Amniotic stem cell (primary cell): ENCODE data around the gene FAM234A.
"Not testable (repeated sequence)": the region's sequence is repeated elsewhere in the genome, so short reads cannot be mapped to it uniquely, and the experiment has no call there.

Experiments
- DNase-seq: peaks from one replicate; lab custom pipeline; 2025; lab: John Stamatoyannopoulos, UW

Gene FAM234A

DNA sequence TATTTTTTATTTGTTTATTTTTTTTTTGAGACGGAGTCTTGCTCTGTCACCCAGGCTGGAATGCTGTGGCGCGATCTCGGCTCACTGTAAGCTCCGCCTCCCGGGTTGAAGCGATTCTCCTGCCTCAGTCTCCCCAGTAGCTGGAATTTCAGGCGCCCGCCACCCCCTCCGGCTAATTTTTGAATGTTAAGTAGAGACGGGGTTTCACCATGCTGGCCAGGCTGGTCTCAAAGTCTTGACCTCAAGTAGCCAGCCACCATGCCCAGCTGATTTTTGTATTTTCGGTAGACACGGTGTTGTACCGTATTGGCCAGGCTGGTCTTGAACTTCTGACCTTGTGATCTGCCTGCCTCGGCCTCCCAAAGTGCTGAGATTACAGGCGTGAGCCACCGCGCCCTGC lies 4.3 kb upstream of the FAM234A start:
- DNase-seq: not testable (repeated sequence)

DNA sequence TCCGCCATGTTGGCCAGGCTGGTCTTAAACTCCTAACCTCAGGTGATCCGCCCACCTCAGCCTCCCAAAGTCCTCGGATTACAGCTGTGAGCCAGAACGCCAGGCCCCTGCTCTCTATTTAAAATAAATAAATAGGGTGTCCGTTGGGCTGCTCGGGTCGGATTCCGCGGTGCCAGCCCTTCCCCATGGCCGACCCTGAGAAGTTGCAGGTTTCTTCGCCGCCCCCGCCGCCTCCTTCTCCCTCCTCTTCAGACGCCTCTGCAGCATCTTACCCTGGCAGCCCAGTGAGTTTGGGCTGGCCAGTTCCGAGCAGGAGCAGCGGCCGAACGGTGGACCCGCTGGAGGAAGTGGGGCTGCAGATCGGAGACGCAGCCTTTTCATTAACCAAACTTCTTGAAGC lies 3.7 kb upstream of the FAM234A start:
- no peak for DNase-seq

DNA sequence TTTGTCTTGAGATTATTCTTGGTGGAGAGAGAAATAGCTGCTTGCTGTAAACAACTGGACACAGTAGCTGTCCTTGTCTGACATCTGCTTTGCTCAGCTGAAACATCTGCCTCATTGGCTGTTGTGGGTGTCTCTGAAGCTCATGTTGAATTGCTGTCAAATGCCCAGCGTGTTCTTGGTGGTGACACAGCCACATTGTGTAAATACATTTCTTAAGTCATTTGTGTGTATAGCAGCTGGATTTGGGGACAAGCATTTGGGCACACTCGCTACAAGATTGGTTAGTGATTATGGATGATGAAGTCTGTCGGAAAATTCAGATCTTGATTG lies 5.3 kb downstream of the FAM234A start:
- no peak for DNase-seq

DNA sequence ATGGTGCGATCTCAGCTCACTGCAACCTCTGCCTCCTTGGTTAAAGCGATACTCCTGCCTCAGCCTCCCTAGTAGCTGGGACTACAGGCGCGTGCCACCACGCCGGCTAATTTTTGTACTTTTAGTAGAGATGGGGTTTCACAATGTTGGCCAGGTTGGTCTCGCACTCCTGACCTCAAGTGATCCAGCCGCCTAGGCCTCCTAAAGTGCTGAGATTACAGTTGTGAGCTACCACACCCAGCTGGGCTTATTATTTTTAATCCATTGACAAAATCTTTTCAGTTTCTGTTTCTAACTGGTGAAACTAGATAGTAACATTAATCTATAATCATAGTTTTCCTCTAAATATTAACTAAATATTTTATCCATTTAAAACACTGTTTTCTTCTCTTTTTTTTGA lies 5.9 kb downstream of the FAM234A start:
- no peak for DNase-seq

DNA sequence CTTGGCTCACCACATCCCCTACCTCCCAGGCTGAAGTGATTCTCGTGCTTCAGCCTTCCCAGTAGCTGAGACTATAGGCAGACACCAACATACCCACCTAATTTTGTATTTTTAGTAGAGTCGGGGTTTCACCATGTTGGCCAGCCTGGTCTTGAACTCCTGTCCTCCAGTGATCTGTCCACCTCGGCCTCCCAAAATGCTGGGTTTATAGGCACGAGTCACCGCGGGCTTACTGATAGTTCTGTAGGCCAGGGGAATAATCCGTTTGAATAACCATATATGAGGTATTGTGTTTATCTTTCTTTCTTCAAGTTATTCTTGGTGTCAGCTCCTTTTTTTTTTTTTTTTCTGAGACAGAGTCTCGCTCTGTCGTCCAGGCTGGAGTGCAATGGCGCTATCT lies 7.7 kb downstream of the FAM234A start:
- DNase-seq: no peak

DNA sequence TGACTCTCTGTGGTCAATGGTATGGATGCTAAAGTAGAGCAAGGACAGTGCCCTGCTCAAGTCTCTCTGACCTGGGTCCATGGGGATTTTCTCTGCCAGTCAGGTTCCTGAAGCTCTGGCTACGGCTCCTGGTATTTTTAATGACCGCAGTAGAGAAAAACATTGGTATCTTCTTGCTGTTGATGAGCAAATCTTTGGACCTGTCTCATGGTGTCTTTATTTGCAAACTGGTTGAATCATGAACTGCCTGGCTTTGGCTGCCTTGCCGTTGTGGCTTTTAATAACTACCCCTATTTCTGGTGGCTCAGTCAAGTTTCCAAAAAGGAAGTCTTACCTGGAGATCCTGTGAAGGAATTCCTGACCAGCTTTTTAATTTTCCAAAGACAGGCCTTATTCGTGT lies 8.7 kb downstream of the FAM234A start:
- DNase-seq: no peak

DNA sequence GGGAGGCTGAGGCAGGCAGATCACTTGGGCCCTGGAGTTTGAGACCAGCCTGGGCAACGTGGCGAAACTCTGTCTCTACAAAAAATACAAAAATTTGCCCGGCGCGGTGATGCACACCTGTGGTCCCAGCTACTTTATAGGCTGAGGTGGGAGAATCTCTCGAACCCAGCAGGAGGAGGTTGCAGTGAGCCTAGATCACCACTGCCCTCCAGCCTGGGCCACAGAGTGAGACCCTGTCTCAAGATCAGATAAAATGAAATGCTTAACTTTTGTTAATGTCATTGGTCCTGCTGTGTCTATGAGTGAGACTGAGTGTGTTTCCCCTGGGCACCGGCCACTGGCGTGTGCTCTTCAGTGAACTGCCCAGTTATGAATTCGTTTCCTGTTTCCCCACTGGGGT lies 10.5 kb downstream of the FAM234A start:
- no peak for DNase-seq

DNA sequence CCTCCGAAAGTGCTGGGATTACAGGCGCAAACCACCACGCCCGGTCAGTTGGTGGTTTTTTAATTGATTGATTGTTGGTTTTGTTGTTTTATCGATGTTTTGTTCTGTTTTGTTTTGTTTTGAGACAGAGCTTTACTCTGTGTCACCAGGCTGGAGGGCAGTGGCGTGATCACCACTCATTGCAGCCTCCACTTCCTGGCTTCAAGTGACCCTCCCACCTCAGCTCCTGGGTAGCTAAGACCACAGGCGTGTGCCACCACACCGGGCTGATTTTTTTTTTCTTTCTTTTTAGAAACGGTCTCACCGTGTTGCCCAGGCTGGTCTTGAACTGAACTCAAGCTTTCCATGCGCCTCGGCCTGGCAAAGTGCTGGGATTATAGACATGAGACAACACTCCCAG lies 12.4 kb downstream of the FAM234A start:
- DNase-seq: no peak

DNA sequence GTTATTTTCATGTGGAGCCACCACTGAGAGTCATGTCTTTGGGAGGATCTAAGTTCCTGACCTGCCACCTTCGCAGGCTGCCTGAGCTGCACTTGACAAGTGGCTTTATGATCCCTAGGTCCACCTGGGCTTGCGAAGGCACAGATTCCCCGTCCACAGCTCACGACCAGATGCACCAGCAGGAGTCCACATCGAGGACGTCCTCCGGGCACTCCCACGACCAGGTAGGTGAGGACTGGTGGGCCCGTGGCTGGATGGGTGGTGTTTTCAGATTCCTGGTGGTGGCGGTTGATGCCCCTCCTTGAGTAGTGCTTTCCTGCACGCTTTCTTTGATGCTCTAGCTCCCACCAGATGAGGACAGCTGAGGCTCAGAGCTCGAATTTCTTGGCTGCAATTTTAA lies 14.8 kb downstream of the FAM234A start:
- no peak for DNase-seq

DNA sequence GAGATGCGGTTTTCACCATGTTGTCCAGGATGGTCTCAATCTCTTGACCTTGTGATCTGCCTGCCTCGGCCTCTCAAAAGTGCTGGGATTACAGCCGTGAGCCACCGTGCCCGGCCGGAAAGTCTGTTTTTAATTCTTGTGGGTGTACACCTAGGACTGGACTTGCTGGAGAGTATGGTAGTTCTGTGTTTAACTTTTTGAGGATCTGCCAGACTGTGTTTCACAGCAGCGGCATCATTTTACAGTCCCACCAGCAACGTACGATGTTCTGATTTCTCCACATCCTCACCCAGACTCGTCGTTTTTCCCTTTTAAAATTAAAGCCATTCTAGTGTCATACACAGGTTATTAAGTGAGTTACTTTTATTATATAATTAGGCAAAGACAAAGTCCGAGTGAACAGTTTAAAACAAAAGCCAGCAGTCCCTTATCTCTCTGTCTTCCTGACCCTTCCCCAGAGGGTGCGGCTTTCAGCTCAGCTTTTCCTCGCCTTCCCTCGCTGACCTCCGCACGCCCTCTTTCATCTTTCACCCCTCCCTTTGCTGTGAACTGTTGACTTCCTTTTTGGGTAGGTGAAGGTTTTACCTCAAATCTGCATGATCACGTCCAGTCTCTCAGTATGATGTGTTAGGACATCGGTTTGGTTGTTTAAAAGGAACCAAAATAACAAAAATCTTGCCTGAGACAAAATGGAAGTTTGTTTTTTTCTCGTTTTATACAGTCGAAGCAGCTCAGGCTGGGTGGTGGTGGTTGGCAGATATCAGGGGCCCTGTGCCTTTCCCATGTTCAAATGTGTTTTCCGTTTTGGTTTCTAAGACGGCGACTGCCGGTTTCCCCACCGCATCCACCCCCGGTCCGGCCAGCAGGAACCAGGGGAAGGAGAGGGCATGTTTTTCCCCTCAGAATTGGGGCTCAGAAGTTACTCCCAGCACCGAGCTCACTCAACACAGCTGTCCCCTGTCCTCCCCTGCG lies 18.0 kb downstream of the FAM234A start:
- no peak for DNase-seq

DNA sequence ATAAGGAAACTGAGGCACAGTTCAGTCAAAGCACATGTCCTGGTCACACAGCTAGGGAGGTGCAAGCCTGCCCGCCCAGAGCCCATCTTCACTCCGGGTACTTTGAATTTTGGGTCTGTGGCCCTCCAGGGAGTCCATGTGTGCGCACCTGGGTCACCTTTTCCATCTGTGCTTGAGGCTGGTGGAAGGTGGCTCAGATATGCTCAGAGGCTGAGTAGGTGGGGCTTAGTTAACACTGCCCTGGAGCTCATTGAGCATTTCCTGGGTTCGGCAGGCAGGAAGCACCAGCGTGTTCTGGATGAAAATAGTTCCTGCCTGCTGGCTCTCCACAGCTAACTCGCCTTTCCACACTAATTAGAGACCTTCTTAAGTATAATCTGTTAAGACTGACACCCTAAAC lies 19.2 kb downstream of the FAM234A start:
- no peak for DNase-seq

DNA sequence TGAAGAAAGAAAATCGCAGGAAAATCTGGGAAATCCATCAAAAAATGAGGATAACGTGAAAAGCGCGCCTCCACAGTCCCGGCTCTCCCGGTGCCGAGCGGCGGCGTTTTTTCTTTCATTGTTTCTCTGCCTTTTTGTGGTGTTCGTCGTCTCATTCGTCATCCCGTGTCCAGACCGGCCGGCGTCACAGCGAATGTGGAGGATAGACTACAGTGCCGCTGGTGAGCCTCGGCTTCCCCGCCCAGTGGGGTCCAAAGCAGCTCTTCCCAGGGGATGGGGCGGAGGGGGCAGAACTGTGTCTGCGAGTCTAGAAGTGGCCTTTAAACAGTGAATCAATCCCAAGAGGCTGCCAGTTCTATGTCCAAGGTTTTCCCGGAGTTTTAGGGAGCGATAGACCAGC lies 19.8 kb downstream of the FAM234A start:
- DNase-seq: no peak

DNA sequence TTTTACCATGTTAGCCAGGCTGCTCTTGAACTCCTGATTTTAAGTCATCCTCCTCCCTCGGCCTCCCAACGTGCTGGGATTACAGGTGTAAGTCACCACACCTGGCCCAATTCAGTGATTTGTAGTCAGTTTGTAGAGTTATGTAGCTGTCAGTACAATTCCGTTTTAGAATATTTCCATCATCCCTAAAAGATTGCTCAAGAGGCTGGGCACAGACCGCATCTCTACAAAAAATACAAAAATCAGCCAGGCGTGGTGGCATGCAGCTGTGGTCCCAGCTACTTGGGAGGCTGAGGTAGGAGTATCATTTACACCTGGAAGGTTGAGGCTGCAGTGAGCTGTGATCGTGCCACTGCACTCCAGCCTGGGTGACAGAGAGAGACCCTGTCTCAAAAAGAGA lies 20.6 kb downstream of the FAM234A start:
- no peak for DNase-seq

DNA sequence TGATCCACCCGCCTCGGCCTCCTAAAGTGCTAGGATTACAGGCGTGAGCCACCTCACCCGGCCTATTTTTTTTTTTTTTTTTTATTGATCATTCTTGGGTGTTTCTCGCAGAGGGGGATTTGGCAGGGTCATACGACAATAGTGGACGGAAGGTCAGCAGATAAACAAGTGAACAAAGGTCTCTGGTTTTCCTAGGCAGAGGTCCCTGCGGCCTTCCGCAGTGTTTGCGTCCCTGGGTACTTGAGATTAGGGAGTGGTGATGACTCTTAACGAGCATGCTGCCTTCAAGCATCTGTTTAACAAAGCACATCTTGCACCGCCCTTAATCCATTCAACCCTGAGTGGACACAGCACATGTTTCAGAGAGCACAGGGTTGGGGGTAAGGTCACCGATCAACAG lies 23.5 kb downstream of the FAM234A start:
- not testable (repeated sequence) for DNase-seq

DNA sequence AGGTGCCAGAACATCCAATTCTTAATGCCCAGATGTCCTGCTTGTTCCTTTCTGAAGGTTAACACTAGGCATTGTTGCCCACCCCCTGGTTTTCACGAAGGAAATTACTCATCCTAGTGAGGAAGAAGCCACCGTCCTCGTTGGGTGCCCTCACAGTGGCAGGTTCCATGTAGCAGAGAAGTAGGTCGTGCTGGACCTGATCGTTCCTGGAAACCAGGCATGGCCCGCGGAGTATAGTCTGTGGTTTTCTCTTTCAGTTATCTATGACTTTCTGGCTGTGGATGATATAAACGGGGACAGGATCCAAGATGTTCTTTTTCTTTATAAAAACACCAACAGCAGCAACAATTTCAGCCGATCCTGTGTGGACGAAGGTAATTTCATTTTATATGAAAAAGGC lies 24.6 kb downstream of the FAM234A start:
- DNase-seq: no peak

DNA sequence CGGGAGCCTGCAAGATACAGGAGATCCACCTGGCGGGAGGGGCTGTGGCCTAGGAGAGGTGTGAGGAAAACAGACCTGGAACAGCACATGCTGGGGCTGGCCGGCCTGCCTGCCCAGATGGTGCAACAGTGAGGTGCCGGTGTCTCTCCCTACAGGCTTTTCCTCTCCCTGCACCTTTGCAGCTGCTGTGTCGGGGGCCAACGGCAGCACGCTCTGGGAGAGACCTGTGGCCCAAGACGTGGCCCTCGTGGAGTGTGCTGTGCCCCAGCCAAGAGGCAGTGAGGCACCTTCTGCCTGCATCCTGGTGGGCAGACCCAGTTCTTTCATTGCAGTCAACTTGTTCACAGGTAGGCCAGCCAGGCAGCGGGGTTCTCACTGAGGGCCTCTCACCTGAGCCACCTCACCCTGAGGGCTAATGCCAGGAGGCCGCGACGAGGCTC lies 25.2 kb downstream of the FAM234A start:
- DNase-seq: no peak

DNA sequence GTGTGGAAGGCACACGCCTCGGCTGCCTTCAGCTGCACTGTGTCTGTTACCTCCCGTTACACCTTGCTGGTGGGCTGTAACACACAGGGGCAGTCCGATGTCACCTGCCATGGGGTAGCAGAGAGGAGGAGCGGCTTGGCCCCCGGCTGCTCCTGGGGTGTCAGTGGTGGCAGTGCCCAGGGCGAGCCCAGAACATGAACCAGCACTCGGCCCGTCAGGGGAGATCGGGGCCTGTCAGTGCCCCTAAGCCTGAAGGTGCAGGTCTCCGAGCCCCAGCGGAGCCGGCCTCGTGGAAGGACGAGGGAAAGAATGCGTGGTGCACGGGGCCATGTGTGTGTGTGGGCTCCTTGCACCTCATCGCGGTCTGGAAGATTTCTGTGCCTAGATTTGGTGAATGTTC lies 25.7 kb downstream of the FAM234A start:
- DNase-seq: no peak

DNA sequence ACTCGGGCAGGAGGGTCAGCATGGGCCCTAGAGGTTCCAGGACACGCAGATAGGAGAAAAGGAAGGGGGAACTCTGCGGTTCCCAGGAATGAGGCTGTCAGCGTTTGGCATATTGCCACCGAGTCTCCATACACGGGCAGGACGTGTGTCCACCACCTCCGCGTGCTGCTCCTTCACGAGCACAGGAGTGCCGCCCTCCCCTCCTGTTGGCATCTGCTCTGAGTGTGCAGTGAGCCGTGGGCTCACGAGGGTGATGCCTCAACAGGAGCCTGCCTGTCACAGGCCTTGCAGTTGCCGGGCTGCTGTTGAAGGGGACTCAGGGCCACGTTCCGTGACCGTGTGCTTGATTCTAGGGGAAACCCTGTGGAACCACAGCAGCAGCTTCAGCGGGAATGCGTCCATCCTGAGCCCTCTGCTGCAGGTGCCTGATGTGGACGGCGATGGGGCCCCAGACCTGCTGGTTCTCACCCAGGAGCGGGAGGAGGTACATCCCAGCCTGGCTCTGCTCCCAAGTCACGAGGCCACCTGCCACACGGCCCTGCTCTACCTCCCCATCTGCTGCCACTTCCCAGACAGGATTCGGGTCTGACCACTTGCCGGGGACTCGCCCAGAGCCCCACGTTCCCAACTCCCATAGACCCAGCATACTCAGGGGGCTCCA lies 26.5 kb downstream of the FAM234A start:
- no peak for DNase-seq

DNA sequence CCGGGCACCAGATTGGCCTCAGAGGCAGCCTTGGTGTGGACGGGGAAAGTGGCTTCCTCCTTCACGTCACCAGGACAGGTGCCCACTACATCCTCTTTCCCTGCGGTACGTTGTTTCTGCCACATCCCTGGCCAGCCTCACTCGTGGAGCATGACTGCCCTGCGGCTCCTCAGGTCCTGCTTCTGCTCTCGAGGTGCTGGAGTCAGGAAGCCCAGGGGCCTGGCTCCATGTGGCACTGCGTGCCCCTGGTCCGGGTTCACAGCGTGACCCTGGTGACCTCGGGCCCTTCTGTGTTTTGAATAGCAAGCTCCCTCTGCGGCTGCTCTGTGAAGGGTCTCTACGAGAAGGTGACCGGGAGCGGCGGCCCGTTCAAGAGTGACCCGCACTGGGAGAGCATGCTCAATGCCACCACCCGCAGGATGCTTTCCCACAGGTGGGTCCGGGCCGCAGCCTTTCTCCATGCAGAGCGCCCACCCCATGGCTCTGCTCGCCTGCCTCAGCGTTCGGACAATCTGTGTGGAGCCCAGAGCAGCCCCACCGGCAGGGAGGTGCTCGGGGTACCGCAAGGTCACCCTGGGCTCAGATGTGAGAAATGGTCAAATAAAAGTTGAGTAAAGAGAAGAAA lies 27.6 kb downstream of the FAM234A start:
- no peak for DNase-seq

DNA sequence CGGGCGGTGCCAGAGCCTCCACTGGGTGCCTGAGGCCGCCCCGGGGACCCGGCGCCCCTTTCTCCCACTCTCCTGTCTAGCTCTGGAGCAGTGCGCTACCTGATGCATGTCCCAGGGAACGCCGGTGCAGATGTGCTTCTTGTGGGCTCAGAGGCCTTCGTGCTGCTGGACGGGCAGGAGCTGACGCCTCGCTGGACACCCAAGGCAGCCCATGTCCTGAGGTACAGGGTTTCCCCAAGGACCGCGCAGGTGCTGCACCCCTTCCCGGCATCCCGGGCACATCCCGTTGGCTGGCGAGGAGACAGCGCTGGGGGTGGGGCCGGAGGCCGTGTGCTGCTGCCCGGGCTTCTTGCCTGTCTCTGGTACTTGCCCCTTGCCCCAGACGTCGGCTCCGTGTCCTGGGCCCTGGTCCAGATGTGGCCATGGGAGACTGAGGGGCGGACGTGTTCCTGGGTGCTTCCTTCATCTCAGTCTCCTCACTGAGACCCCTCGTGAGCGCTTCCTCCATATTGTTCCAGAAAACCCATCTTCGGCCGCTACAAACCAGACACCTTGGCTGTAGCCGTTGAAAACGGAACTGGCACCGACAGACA lies 28.7 kb downstream of the FAM234A start:
- DNase-seq: no peak

DNA sequence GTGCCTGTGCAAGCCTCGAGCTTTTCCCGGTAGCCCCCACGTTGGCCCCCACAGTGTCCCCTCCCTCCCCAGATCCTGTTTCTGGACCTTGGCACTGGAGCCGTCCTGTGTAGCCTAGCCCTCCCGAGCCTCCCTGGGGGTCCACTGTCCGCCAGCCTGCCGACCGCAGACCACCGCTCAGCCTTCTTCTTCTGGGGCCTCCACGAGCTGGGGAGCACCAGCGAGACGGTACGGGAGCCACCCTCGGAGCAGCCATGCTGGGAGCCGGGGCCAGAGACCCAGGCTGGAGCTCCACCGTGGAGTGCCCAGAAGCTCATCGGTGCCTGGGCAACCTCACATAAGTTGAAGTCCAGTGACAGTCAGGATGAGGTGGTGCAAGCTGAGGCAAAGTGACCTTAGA lies 29.3 kb downstream of the FAM234A start:
- no peak for DNase-seq

DNA sequence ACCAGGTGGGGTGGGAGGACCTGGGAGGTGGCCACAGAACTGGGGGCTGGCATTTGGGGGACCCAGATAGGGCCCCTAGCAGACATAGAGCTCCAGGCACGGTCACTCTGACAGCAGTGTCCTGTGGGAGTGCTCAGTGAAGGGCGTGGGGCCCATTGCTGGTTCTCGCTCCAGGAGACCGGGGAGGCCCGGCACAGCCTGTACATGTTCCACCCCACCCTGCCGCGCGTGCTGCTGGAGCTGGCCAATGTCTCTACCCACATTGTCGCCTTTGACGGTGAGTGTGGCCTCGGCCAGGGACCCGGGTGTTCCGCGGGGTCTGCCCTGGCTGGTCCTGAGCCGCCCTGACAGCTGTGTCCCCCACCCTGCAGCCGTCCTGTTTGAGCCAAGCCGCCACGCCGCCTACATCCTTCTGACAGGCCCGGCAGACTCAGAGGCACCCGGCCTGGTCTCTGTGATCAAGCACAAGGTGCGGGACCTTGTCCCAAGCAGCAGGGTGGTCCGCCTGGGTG lies 29.9 kb downstream of the FAM234A start:
- DNase-seq: no peak
